Liver (tissue), 9 donors: Measurements from ENCODE around the gene ARL14EPL. TPM values are rescaled to one million over a fixed set of nuclear protein-coding genes. Genes with fewer than 3 reads are reported as not detected.

Source experiments
- DNase-seq: peaks from one replicate; pipeline ENCODE4 v3.0.0-alpha.2; 2017; ENCODE audit warnings: low spot score
- H3K27ac ChIP-seq, 2 donors: one replicate each; pipeline ENCODE4 v1.7.0; 2013; ENCODE audit warnings: inconsistent platforms in 2 of 2, low read length in 2 of 2, control low read depth in 1 of 2, low read depth in 1 of 2, mild to moderate bottlenecking in 1 of 2
- H3K27me3 ChIP-seq, 4 donors: one replicate each; pipeline versions ENCODE4 v1.6.1 to v1.7.0; 2013; ENCODE audit warnings: low read length in 3 of 4, inconsistent platforms in 1 of 4, mild to moderate bottlenecking in 1 of 4, moderate library complexity in 1 of 4; ENCODE audit not compliant: control insufficient read depth in 4 of 4, insufficient read depth in 4 of 4
- H3K36me3 ChIP-seq, 4 donors: one replicate each; pipeline versions ENCODE4 v1.6.1 to v1.7.0; 2013; ENCODE audit warnings: low read length in 3 of 4, mild to moderate bottlenecking in 3 of 4, low read depth in 1 of 4, moderate library complexity in 1 of 4; ENCODE audit not compliant: control insufficient read depth in 4 of 4, insufficient read depth in 3 of 4
- H3K4me1 ChIP-seq, 4 donors: one replicate each; pipeline versions ENCODE4 v1.6.1 to v1.7.0; 2013; ENCODE audit warnings: low read length in 3 of 4, mild to moderate bottlenecking in 3 of 4, moderate library complexity in 1 of 4; ENCODE audit not compliant: control insufficient read depth in 4 of 4, insufficient read depth in 4 of 4
- H3K4me3 ChIP-seq, 3 donors: one replicate each; pipeline versions ENCODE4 v1.6.1 to v1.7.0; 2013; ENCODE audit warnings: low read length in 3 of 3, control low read depth in 1 of 3, low read depth in 1 of 3, mild to moderate bottlenecking in 1 of 3
- H3K9ac ChIP-seq, 2 donors: one replicate each; pipeline ENCODE4 v1.7.0; 2013; ENCODE audit warnings: low read length in 2 of 2, mild to moderate bottlenecking in 2 of 2, moderate library complexity in 2 of 2, control low read depth in 1 of 2, low read depth in 1 of 2
- H3K9me3 ChIP-seq, 4 donors: one replicate each; pipeline versions ENCODE4 v1.6.1 to v1.7.0; 2013; ENCODE audit warnings: low read length in 3 of 4; ENCODE audit not compliant: control insufficient read depth in 4 of 4
- ATF3 ChIP-seq: IDR thresholded peaks from 2 replicates; pipeline ENCODE4 v1.6.1; 2016; ENCODE audit warnings: antibody characterized with exemption
- CTCF ChIP-seq: fragments of 150-350 bp; IDR thresholded peaks from 2 replicates; pipeline ENCODE4 v1.5.1; 2017; ENCODE audit warnings: improper control_type of control experiment, low read depth, low read length; ENCODE audit not compliant: missing input control
- EGR1 ChIP-seq, 2 donors: IDR thresholded peaks; 2 replicates each; pipeline ENCODE4 v1.6.1; 2016 to 2018; ENCODE audit warnings: antibody characterized with exemption in 2 of 2, low read depth in 2 of 2
- JUND ChIP-seq, 2 donors: IDR thresholded peaks; 2 replicates each; pipeline ENCODE4 v1.6.1; 2016; ENCODE audit warnings: antibody characterized with exemption in 2 of 2
- MAX ChIP-seq: IDR thresholded peaks from 2 replicates; pipeline ENCODE4 v1.6.1; 2016; ENCODE audit warnings: antibody characterized with exemption
- NR2F2 ChIP-seq: IDR thresholded peaks from 2 replicates; pipeline ENCODE4 v1.6.1; 2016; ENCODE audit warnings: antibody characterized with exemption
- RAD21 ChIP-seq, 2 donors: IDR thresholded peaks; 2 replicates each; pipeline ENCODE4 v1.6.1; 2016; ENCODE audit warnings: antibody characterized with exemption in 2 of 2, mild to moderate bottlenecking in 2 of 2
- RXRA ChIP-seq, 2 donors: IDR thresholded peaks; 2 replicates each; pipeline ENCODE4 v1.6.1; 2017 to 2018; ENCODE audit warnings: antibody characterized with exemption in 2 of 2, mild to moderate bottlenecking in 1 of 2
- SP1 ChIP-seq: IDR thresholded peaks from 2 replicates; pipeline ENCODE4 v1.6.1; 2018; ENCODE audit warnings: antibody characterized with exemption, mild to moderate bottlenecking
- ZBTB33 ChIP-seq: IDR thresholded peaks from 2 replicates; pipeline ENCODE4 v1.6.1; 2016; ENCODE audit warnings: antibody characterized with exemption
- WGBS: extraction: QIAGEN DNeasy Blood & Tissue Kit; methylation state at CpG from one replicate; pipeline ENCODE4 v1.1.7; 2013; 5-methylcytosine and 5-hydroxymethylcytosine counted together
- polyA plus RNA-seq, 2 donors: library from polyadenylated mRNA; stranded (reverse) in 1 of 2; unstranded in 1 of 2; fragments of 200-250 nt in 1 of 2; fragments of >200 nt in 1 of 2; fragmentation: Nextera tagmentation in 1 of 2; extraction: Ambion mirVana in 1 of 2; gene quantifications; one replicate each; pipeline versions ENCODE4 v1.2.1 to v1.2.3, GENCODE V29; 2013 to 2015
- total RNA-seq, 2 donors: library from RNA; depleted of rRNA; stranded (reverse); fragments of >200 nt; gene quantifications; one replicate each; pipeline ENCODE4 v1.2.3, GENCODE V29; 2014
- donor health status: healthy.
- donor health status: healthy.
- donor health status: healthy.
- donor health status: healthy.
- donor health status: healthy.

ARL14EPL gene
- total and polyA plus RNA-seq, 4 donors: not detected

GRCh38 chr5:116002116-116002906 lies 30.0 kb upstream of the ARL14EPL start:
- H3K9me3 ChIP-seq: no peaks in the 10 kb centered on the region
- no peaks in the 10 kb centered on the region for H3K4me1 ChIP-seq
- H3K9ac ChIP-seq: no peak overlapping the region
- TF ChIP-seq CTCF (no peak), EGR1 (IDR thresholded peaks at IDR 0.05; ENCODE audit: low read depth in 2 of 2) (no peak), SP1 (no peak), RXRA (IDR thresholded peaks at IDR 0.05) (no peak), MAX (no peak)
- DNase-seq: no peak
- no peak overlapping the region for H3K27ac ChIP-seq
- no peaks in the 10 kb centered on the region for H3K36me3 ChIP-seq
- no peaks in the 10 kb centered on the region for H3K27me3 ChIP-seq
- no peak overlapping the region for H3K4me3 ChIP-seq
- 83% methylated on average over 6 of the region's 6 CpGs for WGBS

- no peak overlapping the region for H3K4me3 ChIP-seq
- WGBS: 89% methylated on average over 3 of the region's 3 CpGs
- no peak overlapping the region for H3K27ac ChIP-seq
- no peak for TF ChIP-seq JUND (IDR thresholded peaks at IDR 0.05)
- no peaks in the 10 kb centered on the region for H3K4me1 ChIP-seq
- no peaks in the 10 kb centered on the region for H3K9me3 ChIP-seq
- no peak for DNase-seq
- no peak overlapping the region for H3K9ac ChIP-seq
- no peaks in the 10 kb centered on the region for H3K36me3 ChIP-seq
- no peaks in the 10 kb centered on the region for H3K27me3 ChIP-seq
Observed at GRCh38 chr5:116004248-116004647, 28.0 kb upstream of the ARL14EPL start.

- H3K4me3 ChIP-seq: no peak overlapping the region
- H3K27me3 ChIP-seq: no peaks in the 10 kb centered on the region
- no peak overlapping the region for H3K27ac ChIP-seq
- no peaks in the 10 kb centered on the region for H3K4me1 ChIP-seq
- TF ChIP-seq ATF3: no peak
- no peak for TF ChIP-seq RAD21 (IDR thresholded peaks at IDR 0.05)
- no peak for TF ChIP-seq EGR1 (IDR thresholded peaks at IDR 0.05; ENCODE audit: low read depth in 2 of 2)
- no peak for TF ChIP-seq JUND (IDR thresholded peaks at IDR 0.05)
- no peak for TF ChIP-seq NR2F2
- TF ChIP-seq CTCF: no peak
- no peak for TF ChIP-seq ZBTB33
- TF ChIP-seq MAX: no peak
- WGBS: 85% methylated on average over 3 of the region's 3 CpGs
- no peaks in the 10 kb centered on the region for H3K36me3 ChIP-seq
- H3K9ac ChIP-seq: no peak overlapping the region
- no peaks in the 10 kb centered on the region for H3K9me3 ChIP-seq
- no peak for DNase-seq
Observed at GRCh38 chr5:116009806-116010205, 22.5 kb upstream of the ARL14EPL start.
